ENCODE data around the gene THSD4.

THSD4 gene

GRCh38 chr15:71559616-71560015, 444.3 kb downstream of the THSD4 start:
- WGBS, 2 experiments (ENCODE audit: insufficient coverage in 2 of 2): no CpG with 5 or more reads among the region's 3 CpGs
- Histone ChIP-seq H3K27ac (ENCODE audit: low read depth, low read length, severe bottlenecking) (no peak overlapping the region), H3K4me3 (ENCODE audit: extremely low read depth, insufficient read depth, low read length, poor library complexity, severe bottlenecking) (no peak overlapping the region), H3K4me1 (ENCODE audit: control insufficient read depth, insufficient read depth, low read length, poor library complexity, severe bottlenecking) (no peaks in the 10 kb centered on the region), H3K9me3 (ENCODE audit: control insufficient read depth, low read length) (no peaks in the 10 kb centered on the region), H3K36me3 (ENCODE audit: control insufficient read depth, insufficient read depth, low read length) (no peaks in the 10 kb centered on the region)

- WGBS, 2 experiments (ENCODE audit: insufficient coverage in 2 of 2): 97 to 100% methylated on average over 3 of the region's 5 CpGs
- H3K4me1 ChIP-seq (ENCODE audit: control insufficient read depth, insufficient read depth, low read length, poor library complexity, severe bottlenecking): no peaks in the 10 kb centered on the region
- H3K9me3 ChIP-seq (ENCODE audit: control insufficient read depth, low read length): no peaks in the 10 kb centered on the region
- H3K4me3 ChIP-seq (ENCODE audit: extremely low read depth, insufficient read depth, low read length, poor library complexity, severe bottlenecking): no peak overlapping the region
- no peaks in the 10 kb centered on the region for H3K36me3 ChIP-seq (ENCODE audit: control insufficient read depth, insufficient read depth, low read length)
- no peak overlapping the region for H3K27ac ChIP-seq (ENCODE audit: low read depth, low read length, severe bottlenecking)
Measured at GRCh38 chr15:71562251-71562650, 447.0 kb downstream of the THSD4 start.

GRCh38 chr15:71564217-71564616, 448.9 kb downstream of the THSD4 start:
- Histone ChIP-seq H3K4me1 (ENCODE audit: control insufficient read depth, insufficient read depth, low read length, poor library complexity, severe bottlenecking) (no peaks in the 10 kb centered on the region), H3K9me3 (ENCODE audit: control insufficient read depth, low read length) (no peaks in the 10 kb centered on the region), H3K36me3 (ENCODE audit: control insufficient read depth, insufficient read depth, low read length) (no peaks in the 10 kb centered on the region), H3K27ac (ENCODE audit: low read depth, low read length, severe bottlenecking) (no peak overlapping the region), H3K4me3 (ENCODE audit: extremely low read depth, insufficient read depth, low read length, poor library complexity, severe bottlenecking) (no peak overlapping the region)
- WGBS, 2 experiments (ENCODE audit: insufficient coverage in 2 of 2): 0% methylated on average over 1 of the region's 1 CpG

GRCh38 chr15:71565006-71565405, 449.7 kb downstream of the THSD4 start:
- Histone ChIP-seq H3K4me1 (ENCODE audit: control insufficient read depth, insufficient read depth, low read length, poor library complexity, severe bottlenecking) (no peaks in the 10 kb centered on the region), H3K9me3 (ENCODE audit: control insufficient read depth, low read length) (no peaks in the 10 kb centered on the region), H3K27ac (ENCODE audit: low read depth, low read length, severe bottlenecking) (no peak overlapping the region), H3K4me3 (ENCODE audit: extremely low read depth, insufficient read depth, low read length, poor library complexity, severe bottlenecking) (no peak overlapping the region), H3K36me3 (ENCODE audit: control insufficient read depth, insufficient read depth, low read length) (no peaks in the 10 kb centered on the region)
- no CpG with 5 or more reads among the region's 1 CpG for WGBS, 2 experiments (ENCODE audit: insufficient coverage in 2 of 2)

- WGBS, 2 experiments (ENCODE audit: insufficient coverage in 2 of 2): 80 to 100% methylated on average over 1 of the region's 3 CpGs
- H3K4me3 ChIP-seq (ENCODE audit: extremely low read depth, insufficient read depth, low read length, poor library complexity, severe bottlenecking): no peak overlapping the region
Measured at GRCh38 chr15:71565631-71566160, 450.4 kb downstream of the THSD4 start.

GRCh38 chr15:71566226-71566625, 451.0 kb downstream of the THSD4 start:
- Histone ChIP-seq H3K27ac (ENCODE audit: low read depth, low read length, severe bottlenecking) (no peak overlapping the region), H3K9me3 (ENCODE audit: control insufficient read depth, low read length) (no peaks in the 10 kb centered on the region), H3K4me3 (ENCODE audit: extremely low read depth, insufficient read depth, low read length, poor library complexity, severe bottlenecking) (no peak overlapping the region), H3K4me1 (ENCODE audit: control insufficient read depth, insufficient read depth, low read length, poor library complexity, severe bottlenecking) (no peaks in the 10 kb centered on the region), H3K36me3 (ENCODE audit: control insufficient read depth, insufficient read depth, low read length) (no peaks in the 10 kb centered on the region)
- no CpG with 5 or more reads among the region's 3 CpGs for WGBS, 2 experiments (ENCODE audit: insufficient coverage in 2 of 2)

More at GRCh38 chr15:71565631-71566160, 450.4 kb downstream of the THSD4 start:
- Histone ChIP-seq H3K4me1 (ENCODE audit: control insufficient read depth, insufficient read depth, low read length, poor library complexity, severe bottlenecking) (no peaks in the 10 kb centered on the region), H3K9me3 (ENCODE audit: control insufficient read depth, low read length) (no peaks in the 10 kb centered on the region), H3K27ac (ENCODE audit: low read depth, low read length, severe bottlenecking) (no peak overlapping the region), H3K36me3 (ENCODE audit: control insufficient read depth, insufficient read depth, low read length) (no peaks in the 10 kb centered on the region)

- 100% methylated on average over 1 to 3 of the region's 3 CpGs for WGBS, 2 experiments (ENCODE audit: insufficient coverage in 2 of 2)
- Histone ChIP-seq H3K4me1 (ENCODE audit: control insufficient read depth, insufficient read depth, low read length, poor library complexity, severe bottlenecking) (peaks cover under 1% of the 10 kb centered on the region), H3K9me3 (ENCODE audit: control insufficient read depth, low read length) (no peaks in the 10 kb centered on the region), H3K36me3 (ENCODE audit: control insufficient read depth, insufficient read depth, low read length) (no peaks in the 10 kb centered on the region), H3K4me3 (ENCODE audit: extremely low read depth, insufficient read depth, low read length, poor library complexity, severe bottlenecking) (no peak overlapping the region), H3K27ac (ENCODE audit: low read depth, low read length, severe bottlenecking) (no peak overlapping the region)
Measured at GRCh38 chr15:71567173-71567572, 451.9 kb downstream of the THSD4 start.

GRCh38 chr15:71568227-71568626, 453.0 kb downstream of the THSD4 start:
- Histone ChIP-seq H3K9me3 (ENCODE audit: control insufficient read depth, low read length) (no peaks in the 10 kb centered on the region), H3K4me1 (ENCODE audit: control insufficient read depth, insufficient read depth, low read length, poor library complexity, severe bottlenecking) (peaks cover 6% of the 10 kb centered on the region), H3K27ac (ENCODE audit: low read depth, low read length, severe bottlenecking) (no peak overlapping the region), H3K36me3 (ENCODE audit: control insufficient read depth, insufficient read depth, low read length) (no peaks in the 10 kb centered on the region), H3K4me3 (ENCODE audit: extremely low read depth, insufficient read depth, low read length, poor library complexity, severe bottlenecking) (no peak overlapping the region)
- 83% methylated on average over 1 of the region's 1 CpG; no CpG with 5 or more reads in 1 of the 2 experiments for WGBS, 2 experiments (ENCODE audit: insufficient coverage in 2 of 2)

- Histone ChIP-seq H3K4me3 (ENCODE audit: extremely low read depth, insufficient read depth, low read length, poor library complexity, severe bottlenecking) (no peak overlapping the region), H3K4me1 (ENCODE audit: control insufficient read depth, insufficient read depth, low read length, poor library complexity, severe bottlenecking) (peaks cover 6% of the 10 kb centered on the region), H3K9me3 (ENCODE audit: control insufficient read depth, low read length) (no peaks in the 10 kb centered on the region), H3K36me3 (ENCODE audit: control insufficient read depth, insufficient read depth, low read length) (no peaks in the 10 kb centered on the region), H3K27ac (ENCODE audit: low read depth, low read length, severe bottlenecking) (no peak overlapping the region)
- 79% methylated on average over 2 of the region's 7 CpGs; no CpG with 5 or more reads in 1 of the 2 experiments for WGBS, 2 experiments (ENCODE audit: insufficient coverage in 2 of 2)
Measured at GRCh38 chr15:71570736-71571135, 455.5 kb downstream of the THSD4 start.

- Histone ChIP-seq H3K36me3 (ENCODE audit: control insufficient read depth, insufficient read depth, low read length) (no peaks in the 10 kb centered on the region), H3K4me1 (ENCODE audit: control insufficient read depth, insufficient read depth, low read length, poor library complexity, severe bottlenecking) (peaks cover 6% of the 10 kb centered on the region), H3K9me3 (ENCODE audit: control insufficient read depth, low read length) (no peaks in the 10 kb centered on the region), H3K27ac (ENCODE audit: low read depth, low read length, severe bottlenecking) (no peak overlapping the region), H3K4me3 (ENCODE audit: extremely low read depth, insufficient read depth, low read length, poor library complexity, severe bottlenecking) (no peak overlapping the region)
- WGBS, 2 experiments (ENCODE audit: insufficient coverage in 2 of 2): 78% methylated on average over 1 of the region's 1 CpG; no CpG with 5 or more reads in 1 of the 2 experiments
Measured at GRCh38 chr15:71571641-71572040, 456.4 kb downstream of the THSD4 start.

- Histone ChIP-seq H3K9me3 (ENCODE audit: control insufficient read depth, low read length) (no peaks in the 10 kb centered on the region), H3K27ac (ENCODE audit: low read depth, low read length, severe bottlenecking) (no peak overlapping the region), H3K4me1 (ENCODE audit: control insufficient read depth, insufficient read depth, low read length, poor library complexity, severe bottlenecking) (peaks cover 6% of the 10 kb centered on the region), H3K4me3 (ENCODE audit: extremely low read depth, insufficient read depth, low read length, poor library complexity, severe bottlenecking) (no peak overlapping the region), H3K36me3 (ENCODE audit: control insufficient read depth, insufficient read depth, low read length) (no peaks in the 10 kb centered on the region)
- 74 to 93% methylated on average over 3 to 4 of the region's 5 CpGs for WGBS, 2 experiments (ENCODE audit: insufficient coverage in 2 of 2)
Measured at GRCh38 chr15:71572452-71573053, 457.3 kb downstream of the THSD4 start.
